Stimulated activated naive B cell treated with anti-CD40 and anti-IgM and Interleukin-4, amounts not matched to agents 10 μg/mL and 1 μg/mL and 100 μg/mL, for 72 hours (primary cell): ENCODE data around the gene MAPK10.

Source experiments
- ATAC-seq, 2 donors: fragments of 150-1000 bp; cut with Tn5 transposase; replicated peaks; 2 replicates each; pipeline ENCODE4 v1.10.0; 2021; ENCODE audit warnings: moderate library complexity in 1 of 2
- DNase-seq: peaks from one replicate; pipeline ENCODE4 v3.0.0; 2021
- H3K27ac Mint-ChIP-seq: one replicate; pipeline ENCODE4 v1.8.0; 2022; ENCODE audit warnings: mild to moderate bottlenecking, mixed read lengths
- H3K27me3 Mint-ChIP-seq, 2 donors: one replicate each; pipeline ENCODE4 v1.8.0; 2022; ENCODE audit warnings: mixed read lengths in 2 of 2
- H3K36me3 Mint-ChIP-seq, 2 donors: one replicate each; pipeline ENCODE4 v1.8.0; 2022; ENCODE audit warnings: mixed read lengths in 2 of 2, mild to moderate bottlenecking in 1 of 2
- H3K4me1 Mint-ChIP-seq, 2 donors: one replicate each; pipeline ENCODE4 v1.8.0; 2022; ENCODE audit warnings: mixed read lengths in 2 of 2, mild to moderate bottlenecking in 1 of 2
- H3K4me3 Mint-ChIP-seq, 2 donors: one replicate each; pipeline ENCODE4 v1.8.0; 2022; ENCODE audit warnings: mild to moderate bottlenecking in 2 of 2, mixed read lengths in 2 of 2, moderate library complexity in 1 of 2
- H3K9me3 Mint-ChIP-seq, 2 donors: one replicate each; pipeline ENCODE4 v1.8.0; 2022; ENCODE audit warnings: mixed read lengths in 2 of 2, mild to moderate bottlenecking in 1 of 2

MAPK10 gene

GRCh38 chr4:86160426-86160825 lies 199.4 kb downstream of the MAPK10 start:
- DNase-seq = no peak
- Mint-ChIP-seq H3K27ac (no peak overlapping the region), H3K27me3 (no peaks in the 10 kb centered on the region), H3K4me1 (no peaks in the 10 kb centered on the region), H3K9me3 (no peaks in the 10 kb centered on the region), H3K4me3 (no peak overlapping the region), H3K36me3 (no peaks in the 10 kb centered on the region)
- ATAC-seq = no peak

- no peaks in the 10 kb centered on the region for H3K36me3 Mint-ChIP-seq
- H3K27ac Mint-ChIP-seq = no peak overlapping the region
- H3K9me3 Mint-ChIP-seq = no peaks in the 10 kb centered on the region
- H3K4me1 Mint-ChIP-seq = no peaks in the 10 kb centered on the region
- H3K4me3 Mint-ChIP-seq = no peak overlapping the region
- DNase-seq = no peak
- no peaks in the 10 kb centered on the region for H3K27me3 Mint-ChIP-seq
- no peak for ATAC-seq
These were observed 200.6 kb downstream of the MAPK10 start for GRCh38 chr4:86159216-86159615.

DNA sequence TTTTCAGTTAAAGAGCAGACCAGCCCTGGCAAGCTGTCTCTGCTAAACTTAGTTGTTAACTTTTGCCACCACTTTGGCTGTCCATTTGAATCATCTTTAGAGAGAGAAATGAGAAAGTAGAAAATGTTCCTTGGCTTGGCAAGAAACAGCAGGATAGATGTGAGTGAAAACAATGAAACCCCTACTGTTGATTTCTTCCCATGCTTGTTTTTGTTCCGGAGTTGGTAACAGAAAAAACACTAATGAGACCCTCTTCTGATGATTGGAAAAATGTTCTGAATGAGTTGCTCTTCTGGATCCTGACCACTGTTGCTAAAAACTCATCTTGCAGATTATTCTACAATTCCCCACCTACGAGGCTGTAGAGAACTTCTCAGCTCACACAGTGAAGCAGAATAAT lies 203.3 kb downstream of the MAPK10 start:
- ATAC-seq (no peak), DNase-seq (no peak)
- Mint-ChIP-seq H3K9me3 (no peaks in the 10 kb centered on the region), H3K4me3 (no peak overlapping the region), H3K27me3 (no peaks in the 10 kb centered on the region), H3K36me3 (no peaks in the 10 kb centered on the region), H3K4me1 (no peaks in the 10 kb centered on the region), H3K27ac (no peak overlapping the region)

- Mint-ChIP-seq H3K36me3 (no peaks in the 10 kb centered on the region), H3K4me1 (no peaks in the 10 kb centered on the region), H3K4me3 (no peak overlapping the region), H3K27me3 (no peaks in the 10 kb centered on the region), H3K9me3 (no peaks in the 10 kb centered on the region), H3K27ac (no peak overlapping the region)
- ATAC-seq (no peak), DNase-seq (no peak)
These were observed 204.1 kb downstream of the MAPK10 start for GRCh38 chr4:86155766-86156165.

GRCh38 chr4:86152454-86152853 lies 207.4 kb downstream of the MAPK10 start:
- Mint-ChIP-seq H3K9me3 (no peaks in the 10 kb centered on the region), H3K4me1 (no peaks in the 10 kb centered on the region), H3K27ac (no peak overlapping the region), H3K27me3 (no peaks in the 10 kb centered on the region), H3K36me3 (no peaks in the 10 kb centered on the region), H3K4me3 (no peak overlapping the region)
- no peak for DNase-seq
- ATAC-seq = no peak

DNA sequence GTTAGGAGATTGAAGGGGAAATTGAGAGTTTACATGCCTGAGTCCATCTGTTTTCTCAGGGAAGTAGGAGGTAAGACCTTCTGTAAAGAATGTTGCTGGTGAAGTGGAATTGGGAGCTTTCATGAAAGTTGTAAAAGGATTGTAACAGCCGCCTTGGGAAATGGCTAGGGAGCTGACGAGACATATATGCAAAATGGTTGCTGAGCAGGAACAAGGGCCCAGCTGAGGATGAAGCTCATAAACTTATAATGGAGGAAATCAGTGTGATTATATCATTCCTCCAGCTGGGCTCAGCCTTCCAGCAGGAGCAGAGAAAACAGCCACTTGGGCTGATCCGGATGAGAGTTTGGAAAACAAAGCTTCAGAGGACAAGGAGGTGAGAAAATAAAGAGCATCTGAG lies 208.7 kb downstream of the MAPK10 start:
- Mint-ChIP-seq H3K4me3 (no peak overlapping the region), H3K27me3 (no peaks in the 10 kb centered on the region), H3K27ac (no peak overlapping the region), H3K9me3 (no peaks in the 10 kb centered on the region), H3K36me3 (no peaks in the 10 kb centered on the region), H3K4me1 (no peaks in the 10 kb centered on the region)
- no peak for DNase-seq
- ATAC-seq = no peak

DNA sequence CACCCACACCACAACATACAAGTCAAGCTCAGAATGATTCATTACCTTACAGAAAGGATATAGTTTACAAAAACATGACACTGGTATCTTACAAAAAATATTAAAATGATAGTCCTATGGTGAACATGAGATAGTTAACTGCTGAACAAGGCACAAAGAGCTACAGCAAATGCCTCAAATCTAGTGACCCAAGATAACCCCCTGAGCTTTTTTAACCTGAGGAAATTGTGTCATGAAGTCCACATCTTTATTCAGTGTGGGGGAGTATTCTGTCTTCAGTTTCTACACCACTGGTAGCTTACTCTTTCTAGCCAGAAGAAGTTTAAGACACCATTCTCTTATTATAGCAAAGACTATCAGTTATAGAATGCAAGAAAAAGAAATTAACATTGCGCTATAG lies 218.7 kb downstream of the MAPK10 start:
- Mint-ChIP-seq H3K36me3 (no peaks in the 10 kb centered on the region), H3K27me3 (peaks cover 0 to 5% of the 10 kb centered on the region in 2 donors), H3K4me1 (no peaks in the 10 kb centered on the region), H3K27ac (no peak overlapping the region), H3K4me3 (no peak overlapping the region), H3K9me3 (peaks cover 0 to 2% of the 10 kb centered on the region in 2 donors)
- ATAC-seq (no peak), DNase-seq (no peak)

DNA sequence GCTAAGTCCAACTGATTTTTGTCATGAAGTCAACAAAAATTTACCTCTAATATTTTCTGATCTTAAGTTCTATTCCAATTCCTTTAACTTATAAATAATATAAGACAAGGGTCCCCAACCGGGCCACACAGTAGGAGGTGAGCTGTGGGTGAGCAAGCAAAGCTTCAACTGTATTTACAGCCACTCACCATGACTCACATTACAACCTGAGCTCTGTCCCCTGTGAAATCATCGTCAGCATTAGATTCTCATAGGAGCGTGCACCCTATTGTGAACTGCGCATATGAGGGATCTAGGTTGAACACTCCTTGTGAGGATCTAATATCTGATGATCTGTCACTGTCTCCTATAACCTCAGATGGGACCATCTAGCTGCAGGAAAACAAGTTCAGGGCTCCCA lies 227.4 kb downstream of the MAPK10 start:
- Mint-ChIP-seq H3K4me3 (no peak overlapping the region), H3K27me3 (no peaks in the 10 kb centered on the region), H3K36me3 (no peaks in the 10 kb centered on the region), H3K4me1 (no peaks in the 10 kb centered on the region), H3K9me3 (peaks cover 0 to 2% of the 10 kb centered on the region in 2 donors), H3K27ac (no peak overlapping the region)
- ATAC-seq = no peak
- no peak for DNase-seq

DNA sequence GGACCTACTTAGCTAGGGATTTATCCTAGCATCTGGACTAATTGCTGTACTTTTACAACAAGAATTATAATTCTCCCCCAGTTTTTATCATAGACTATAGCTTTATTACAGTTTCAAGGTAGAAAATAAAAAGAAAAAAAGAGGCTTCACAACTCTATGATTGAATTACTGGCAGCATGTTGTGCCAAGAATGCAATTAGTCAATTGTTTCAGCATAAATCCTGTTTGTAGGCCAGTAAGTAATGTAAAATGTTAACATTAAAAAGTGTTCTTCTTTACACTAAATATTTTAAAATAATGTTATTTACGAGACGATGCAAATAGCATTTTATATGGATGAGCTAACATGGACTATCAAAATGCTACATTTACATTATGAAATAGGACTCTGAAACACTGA lies 228.4 kb downstream of the MAPK10 start:
- Mint-ChIP-seq H3K27me3 (no peaks in the 10 kb centered on the region), H3K4me3 (no peak overlapping the region), H3K36me3 (no peaks in the 10 kb centered on the region), H3K4me1 (no peaks in the 10 kb centered on the region), H3K9me3 (no peaks in the 10 kb centered on the region), H3K27ac (no peak overlapping the region)
- no peak for ATAC-seq
- DNase-seq = no peak

GRCh38 chr4:86130160-86130933 lies 229.5 kb downstream of the MAPK10 start:
- no peak overlapping the region for H3K27ac Mint-ChIP-seq
- H3K9me3 Mint-ChIP-seq = no peaks in the 10 kb centered on the region
- H3K4me3 Mint-ChIP-seq = no peak overlapping the region
- DNase-seq = no peak
- no peaks in the 10 kb centered on the region for H3K27me3 Mint-ChIP-seq
- ATAC-seq = no peak
- H3K4me1 Mint-ChIP-seq = no peaks in the 10 kb centered on the region
- no peaks in the 10 kb centered on the region for H3K36me3 Mint-ChIP-seq

DNA sequence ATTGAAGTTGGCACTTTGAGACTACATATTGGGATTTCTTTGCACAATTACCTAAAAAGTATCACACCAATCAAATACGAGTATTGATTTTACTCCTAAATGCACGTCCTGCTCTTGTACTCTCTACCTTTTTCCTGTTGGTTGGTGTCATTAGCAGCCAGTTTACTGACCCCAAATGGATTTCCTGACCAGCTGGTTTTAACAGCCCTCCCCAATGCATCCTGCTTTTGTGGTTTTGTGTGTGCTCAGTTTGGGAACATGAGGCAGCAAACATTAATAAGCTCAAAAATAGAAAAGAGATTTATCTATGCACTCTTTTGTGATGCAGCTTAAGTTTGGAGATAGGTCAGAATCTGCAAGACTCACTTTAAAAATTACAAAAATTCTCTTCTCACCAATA lies 230.3 kb downstream of the MAPK10 start:
- Mint-ChIP-seq H3K4me3 (no peak overlapping the region), H3K27ac (no peak overlapping the region), H3K27me3 (no peaks in the 10 kb centered on the region), H3K36me3 (no peaks in the 10 kb centered on the region), H3K4me1 (no peaks in the 10 kb centered on the region), H3K9me3 (no peaks in the 10 kb centered on the region)
- no peak for DNase-seq
- ATAC-seq = no peak

- H3K27me3 Mint-ChIP-seq = no peaks in the 10 kb centered on the region
- H3K4me3 Mint-ChIP-seq = no peak overlapping the region
- H3K36me3 Mint-ChIP-seq = no peaks in the 10 kb centered on the region
- DNase-seq = no peak
- H3K27ac Mint-ChIP-seq = no peak overlapping the region
- H3K4me1 Mint-ChIP-seq = no peaks in the 10 kb centered on the region
- no peak for ATAC-seq
- peaks cover 0 to 2% of the 10 kb centered on the region in 2 donors for H3K9me3 Mint-ChIP-seq
These were observed 237.4 kb downstream of the MAPK10 start for GRCh38 chr4:86122404-86122803.

- Mint-ChIP-seq H3K4me1 (no peaks in the 10 kb centered on the region), H3K36me3 (no peaks in the 10 kb centered on the region), H3K27me3 (no peaks in the 10 kb centered on the region), H3K4me3 (no peak overlapping the region), H3K27ac (no peak overlapping the region), H3K9me3 (peaks cover 0 to 2% of the 10 kb centered on the region in 2 donors)
- ATAC-seq (no peak), DNase-seq (no peak)
These were observed 241.1 kb downstream of the MAPK10 start for GRCh38 chr4:86118711-86119110.

GRCh38 chr4:86117705-86118302 lies 242.0 kb downstream of the MAPK10 start:
- H3K27ac Mint-ChIP-seq = no peak overlapping the region
- H3K36me3 Mint-ChIP-seq = no peaks in the 10 kb centered on the region
- ATAC-seq (no peak), DNase-seq (no peak)
- peaks cover 3% of the 10 kb centered on the region in 2 donors for H3K9me3 Mint-ChIP-seq
- no peaks in the 10 kb centered on the region for H3K4me1 Mint-ChIP-seq
- H3K4me3 Mint-ChIP-seq = no peak overlapping the region
- H3K27me3 Mint-ChIP-seq = no peaks in the 10 kb centered on the region

- H3K4me1 Mint-ChIP-seq = no peaks in the 10 kb centered on the region
- ATAC-seq (no peak), DNase-seq (no peak)
- peaks cover 13 to 19% of the 10 kb centered on the region in 2 donors for H3K9me3 Mint-ChIP-seq
- no peak overlapping the region for H3K4me3 Mint-ChIP-seq
- H3K27me3 Mint-ChIP-seq = no peaks in the 10 kb centered on the region
- H3K27ac Mint-ChIP-seq = no peak overlapping the region
- no peaks in the 10 kb centered on the region for H3K36me3 Mint-ChIP-seq
These were observed 245.3 kb downstream of the MAPK10 start for GRCh38 chr4:86114563-86114962.
